K562 (cell line): Measurements from ENCODE around the gene AASS.

Source experiments
- CSDE1 ChIP-seq, 2 experiments: fragments of 450-650 bp; IDR thresholded peaks; 2 replicates each; pipeline ENCODE4 v1.6.1; 2016; ENCODE audit warnings: mild to moderate bottlenecking in 1 of 2
- ERF ChIP-seq: fragments of 450-650 bp; formaldehyde crosslinking; IDR thresholded peaks from 2 replicates; pipeline ENCODE4 v1.4.0; 2020; ENCODE audit warnings: mild to moderate bottlenecking, mixed read lengths
- EZH2 ChIP-seq: IDR thresholded peaks from 2 replicates; pipeline ENCODE4 v1.6.1; 2012; ENCODE audit warnings: low read depth, mild to moderate bottlenecking, inconsistent platforms, low read length, borderline replicate concordance
- FOXK1 ChIP-seq: sonication (generic); formaldehyde crosslinking; IDR thresholded peaks from 2 replicates; pipeline ENCODE4 v1.8.0; 2022; ENCODE audit warnings: missing genetic modification reagents, mild to moderate bottlenecking, borderline replicate concordance
- POLR2A ChIP-seq: fragments of 450-650 bp; conservative IDR thresholded peaks from 2 replicates; pipeline ENCODE4 v1.6.1; 2016
- POLR3A ChIP-seq: IDR thresholded peaks from 2 replicates; pipeline ENCODE4 v1.6.1; 2011; ENCODE audit warnings: borderline replicate concordance, mild to moderate bottlenecking, moderate library complexity; ENCODE audit not compliant: insufficient read length, insufficient read depth; ENCODE audit errors: extremely low read depth

GRCh38 chr7:122148878-122149277 is 4.8 kb upstream of the AASS start:
- TF ChIP-seq ERF (no peak), CSDE1 (IDR thresholded peaks at IDR 0.05) (no peak), POLR2A (no peak), EZH2 (no peak), FOXK1 (CRISPR knock-in tag) (no peak), POLR3A (no peak)
